HCEC 1CT (cell line): ENCODE results near the gene UQCC3.
"Not testable (repeated sequence)": the region's sequence is repeated elsewhere in the genome, so short reads cannot be mapped to it uniquely, and the experiment has no call there.

Experiments
- DNase-seq: peaks from one replicate; pipeline ENCODE4 v3.0.0-alpha.2; 2017

The UQCC3 gene

GRCh38 chr11:62671608-62672389, at the start of gene UQCC3, which contains the start of gene LBHD1:
Gene UQCC3, plus strand, starts transcription at chr11:62671673. Its CDS starts 73 bp downstream, at chr11:62671746.
Gene LBHD1, minus strand, starts transcription at chr11:62672267. Its CDS starts 2,236 bp downstream, at chr11:62670031.
- peak; percentile 87 for DNase-seq

- DNase-seq: no peak
Measured at GRCh38 chr11:62622476-62623089, 48.9 kb upstream of the UQCC3 start.

- no peak for DNase-seq
Measured at GRCh38 chr11:62627713-62628112, 43.8 kb upstream of the UQCC3 start.

- no peak for DNase-seq
Measured at GRCh38 chr11:62632492-62632891, 39.0 kb upstream of the UQCC3 start.

- no peak for DNase-seq
Measured at GRCh38 chr11:62644220-62644619, 27.3 kb upstream of the UQCC3 start.

- DNase-seq: no peak
Measured at GRCh38 chr11:62645671-62645945, 25.9 kb upstream of the UQCC3 start.

- DNase-seq: peak; percentile 98
Measured at GRCh38 chr11:62645946-62646824, 25.3 kb upstream of the UQCC3 start, which contains the start of gene GANAB. Gene GANAB, minus strand, starts transcription at chr11:62646613. Its CDS starts 14 bp downstream, at chr11:62646599.

GRCh38 chr11:62646825-62647608, 24.5 kb upstream of the UQCC3 start:
- no peak for DNase-seq

- DNase-seq: no peak
Measured at GRCh38 chr11:62647609-62648005, 23.9 kb upstream of the UQCC3 start.

- no peak for DNase-seq
Measured at GRCh38 chr11:62648185-62648966, 23.1 kb upstream of the UQCC3 start.

- DNase-seq: no peak
Measured at GRCh38 chr11:62648967-62649364, 22.5 kb upstream of the UQCC3 start.

- no peak for DNase-seq
Measured at GRCh38 chr11:62649486-62649885, 22.0 kb upstream of the UQCC3 start.

- not testable (repeated sequence) for DNase-seq
Measured at GRCh38 chr11:62650283-62650682, 21.2 kb upstream of the UQCC3 start.

- no peak for DNase-seq
Measured at GRCh38 chr11:62652161-62653006, 19.1 kb upstream of the UQCC3 start.

- DNase-seq: no peak
Measured at GRCh38 chr11:62654297-62654696, 17.2 kb upstream of the UQCC3 start.

- DNase-seq: no peak
Measured at GRCh38 chr11:62656796-62657429, 14.6 kb upstream of the UQCC3 start.

GRCh38 chr11:62664405-62665074, 6.9 kb upstream of the UQCC3 start:
- DNase-seq: peak; percentile 33

- peak; percentile 91 for DNase-seq
Measured at GRCh38 chr11:62665075-62665598, 6.3 kb upstream of the UQCC3 start, which contains the start of the genes C11orf98 and CSKMT. Gene C11orf98, minus strand, starts transcription at chr11:62665210. Its CDS starts 41 bp downstream, at chr11:62665169. Gene CSKMT, plus strand, starts transcription at chr11:62665312. Its CDS starts 568 bp downstream, at chr11:62665880.

- DNase-seq: peak; percentile 59
Measured at GRCh38 chr11:62665599-62666258, 5.7 kb upstream of the UQCC3 start.
